Fibroblast of villous mesenchyme (primary cell): ENCODE measurements around the gene PLCG1. TPM values are rescaled to one million over a fixed set of nuclear protein-coding genes. Genes with fewer than 3 reads are reported as not detected.
A peak's percentile ranks its signal among the peaks of the same experiment; 100 is the strongest.

Experiments
- DNase-seq: peaks from one replicate; pipeline ENCODE4 v3.0.0-alpha.2; 2010; ENCODE audit warnings: low read depth
- H3K4me3 ChIP-seq: 2 replicates; pipeline ENCODE4 v1.5.1; 2011; ENCODE audit warnings: low read depth, mild to moderate bottlenecking, low read length
- CTCF ChIP-seq: IDR thresholded peaks from 2 replicates; pipeline ENCODE4 v1.5.1; 2012; ENCODE audit warnings: low read depth, mild to moderate bottlenecking, low read length; ENCODE audit not compliant: insufficient read depth
- total RNA-seq: library from RNA; depleted of rRNA; stranded (reverse); fragments of >200 nt; gene quantifications from 2 replicates; pipeline ENCODE4 v1.2.3, GENCODE V29; 2012

Gene PLCG1
- total RNA-seq, 1 donor, result 60.9 TPM

GRCh38 chr20:41201760-41202159 lies 64.4 kb downstream of the PLCG1 start:
- TF ChIP-seq CTCF, result no peak
- DNase-seq, result no peak
- no peak overlapping the region for H3K4me3 ChIP-seq

- DNase-seq, result no peak
- no peak for TF ChIP-seq CTCF
- no peak overlapping the region for H3K4me3 ChIP-seq
Measured at GRCh38 chr20:41202426-41202825, 65.1 kb downstream of the PLCG1 start.

GRCh38 chr20:41203660-41204059 lies 66.3 kb downstream of the PLCG1 start:
- H3K4me3 ChIP-seq, result no peak overlapping the region
- TF ChIP-seq CTCF, result no peak
- DNase-seq, result no peak

- H3K4me3 ChIP-seq, result no peak overlapping the region
- TF ChIP-seq CTCF, result no peak
- no peak for DNase-seq
Measured at GRCh38 chr20:41204304-41205265, 67.2 kb downstream of the PLCG1 start.

- no peak for TF ChIP-seq CTCF
- DNase-seq, result no peak
- H3K4me3 ChIP-seq, result no peak overlapping the region
Measured at GRCh38 chr20:41205313-41205712, 68.0 kb downstream of the PLCG1 start.

GRCh38 chr20:41213150-41213820 lies 75.9 kb downstream of the PLCG1 start:
- TF ChIP-seq CTCF, result no peak
- no peak overlapping the region for H3K4me3 ChIP-seq
- peak; percentile 43 for DNase-seq
